ENCODE data around the gene ADAMTS2. TPM values are rescaled to one million over a fixed set of nuclear protein-coding genes. Genes with fewer than 3 reads are reported as not detected.
A peak's percentile ranks its signal among the peaks of the same experiment; 100 is the strongest.

ADAMTS2 gene
- total and polyA plus RNA-seq, 2 donors from 2014 or later = 2.0 to 13.6 TPM

- no peak overlapping the region for H3K4me3 ChIP-seq (ENCODE audit: low read length in 3 of 3)
- no peaks in the 10 kb centered on the region for H3K27me3 ChIP-seq (ENCODE audit: control insufficient read depth, insufficient read depth, low read length)
- no peaks in the 10 kb centered on the region for H3K4me1 ChIP-seq (ENCODE audit: control insufficient read depth in 2 of 3, insufficient read depth in 2 of 3, low read depth in 1 of 3, low read length in 3 of 3)
- no peak overlapping the region for H3K9ac ChIP-seq (ENCODE audit: low read length in 3 of 3)
- H3K36me3 ChIP-seq (ENCODE audit: control insufficient read depth in 2 of 3, insufficient read depth in 3 of 3, low read length in 3 of 3) = no peaks in the 10 kb centered on the region
- H3K27ac ChIP-seq (ENCODE audit: low read depth in 2 of 2, low read length in 2 of 2) = no peak overlapping the region
- no peaks in the 10 kb centered on the region for H3K9me3 ChIP-seq (ENCODE audit: control insufficient read depth in 2 of 3, insufficient read depth in 1 of 3, low read length in 3 of 3)
- no peak for FAIRE-seq
- TF ChIP-seq CTCF (IDR thresholded peaks at IDR 0.05; ENCODE audit: borderline replicate concordance, extremely low read depth, insufficient read depth) = no peak
- intact Hi-C loops (cut with DNase I) = no loop called here
- DNase-seq = peak in 2 of 5 donors; percentile 25 to 41
These were observed 168.6 kb downstream of the ADAMTS2 start for GRCh38 chr5:179176571-179177230.

- H3K27me3 ChIP-seq (ENCODE audit: control insufficient read depth, insufficient read depth, low read length) = no peaks in the 10 kb centered on the region
- no peaks in the 10 kb centered on the region for H3K4me1 ChIP-seq (ENCODE audit: control insufficient read depth in 2 of 3, insufficient read depth in 2 of 3, low read depth in 1 of 3, low read length in 3 of 3)
- peak in 2 of 5 donors; percentile 20 to 26 for DNase-seq
- no peaks in the 10 kb centered on the region for H3K9me3 ChIP-seq (ENCODE audit: control insufficient read depth in 2 of 3, insufficient read depth in 1 of 3, low read length in 3 of 3)
- FAIRE-seq = no peak
- H3K36me3 ChIP-seq (ENCODE audit: control insufficient read depth in 2 of 3, insufficient read depth in 3 of 3, low read length in 3 of 3) = no peaks in the 10 kb centered on the region
- intact Hi-C loops (cut with DNase I) = no loop called here
- no peak for TF ChIP-seq CTCF (IDR thresholded peaks at IDR 0.05; ENCODE audit: borderline replicate concordance, extremely low read depth, insufficient read depth)
- no peak overlapping the region for H3K4me3 ChIP-seq (ENCODE audit: low read length in 3 of 3)
- no peak overlapping the region for H3K9ac ChIP-seq (ENCODE audit: low read length in 3 of 3)
- H3K27ac ChIP-seq (ENCODE audit: low read depth in 2 of 2, low read length in 2 of 2) = no peak overlapping the region
These were observed 169.1 kb downstream of the ADAMTS2 start for GRCh38 chr5:179176166-179176565.

GRCh38 chr5:179171816-179172745 lies 173.2 kb downstream of the ADAMTS2 start:
- Histone ChIP-seq H3K27me3 (ENCODE audit: control insufficient read depth, insufficient read depth, low read length) (no peaks in the 10 kb centered on the region), H3K4me3 (ENCODE audit: low read length in 3 of 3) (no peak overlapping the region), H3K36me3 (ENCODE audit: control insufficient read depth in 2 of 3, insufficient read depth in 3 of 3, low read length in 3 of 3) (no peaks in the 10 kb centered on the region), H3K4me1 (ENCODE audit: control insufficient read depth in 2 of 3, insufficient read depth in 2 of 3, low read depth in 1 of 3, low read length in 3 of 3) (peaks cover 0 to 5% (median 0%) of the 10 kb centered on the region in 3 donors), H3K9ac (ENCODE audit: low read length in 3 of 3) (no peak overlapping the region), H3K9me3 (ENCODE audit: control insufficient read depth in 2 of 3, insufficient read depth in 1 of 3, low read length in 3 of 3) (no peaks in the 10 kb centered on the region), H3K27ac (ENCODE audit: low read depth in 2 of 2, low read length in 2 of 2) (no peak overlapping the region)
- DNase-seq = peak in 1 of 5 donors; percentile 38
- no peak for FAIRE-seq
- intact Hi-C loops (cut with DNase I) = no loop called here
- TF ChIP-seq CTCF (IDR thresholded peaks at IDR 0.05; ENCODE audit: borderline replicate concordance, extremely low read depth, insufficient read depth) = no peak

Measured in kidney (tissue), 14 donors.